Lower lobe of right lung (tissue), 2 donors: ENCODE data around the gene RARA. TPM values are rescaled to one million over a fixed set of nuclear protein-coding genes. Genes with fewer than 3 reads are reported as not detected.

Source experiments
- ATAC-seq, 2 donors: fragments of 200-7000 bp; cut with Tn5 transposase; one replicate each; pipeline ENCODE4 v1.9.1; 2020 to 2022; ENCODE audit warnings: mild to moderate bottlenecking in 2 of 2, moderate library complexity in 2 of 2
- DNase-seq: peaks from one replicate; pipeline ENCODE4 v3.0.0-alpha.2; 2020
- H3K27ac ChIP-seq: fragments of 200-600 bp; one replicate; pipeline ENCODE4 v1.8.0; 2022
- H3K27me3 ChIP-seq: fragments of 200-600 bp; one replicate; pipeline ENCODE4 v1.8.0; 2022; ENCODE audit warnings: low read depth
- H3K36me3 ChIP-seq: fragments of 200-600 bp; one replicate; pipeline ENCODE4 v1.8.0; 2022; ENCODE audit warnings: mild to moderate bottlenecking
- H3K4me1 ChIP-seq: fragments of 200-600 bp; one replicate; pipeline ENCODE4 v1.8.0; 2022
- H3K4me3 ChIP-seq: fragments of 200-600 bp; one replicate; pipeline ENCODE4 v1.8.0; 2022; ENCODE audit warnings: mild to moderate bottlenecking
- H3K9me3 ChIP-seq: fragments of 200-600 bp; one replicate; pipeline ENCODE4 v1.8.0; 2022
- CTCF ChIP-seq: fragments of 200-600 bp; IDR thresholded peaks from one replicate; pipeline ENCODE4 v1.8.0; 2022; ENCODE audit warnings: antibody characterized with exemption, mild to moderate bottlenecking
- intact Hi-C: fragments of 100-400 bp; cut with DNase I; formaldehyde crosslinking; loops from one replicate; pipeline ENCODE4 v1.11.0; 2022
- long read RNA-seq: library from polyadenylated mRNA; unstranded; transcript quantifications from one replicate; pipeline ENCODE4 v2.0.0, GENCODE V29; 2021
- total RNA-seq: library from RNA; stranded (reverse); fragmentation: NEBNext Ultra II Directional; extraction: Animal tissue kit (Norgen Biotek cat#: 25700); gene quantifications from one replicate; pipeline ENCODE4 v1.2.1, GENCODE V29; 2021
- donor health status: DM: no; HTN: yes; CAD: no; lungs with severe emphysema.

The RARA gene
- total RNA-seq: 82.6 TPM
- long read RNA-seq, transcript RARA-204 (9 exons, 2,024 nt): minor isoform, 5 of 43 reads
- long read RNA-seq, transcript RARA-202 (8 exons, 2,285 nt): major isoform, 15 of 43 reads
- long read RNA-seq, partial matches to known transcripts: 15 of 43 reads
- long read RNA-seq, other reads (novel, unspliced or antisense): 7 of 43 reads

- H3K4me3 ChIP-seq: peak within 1 kb of the TSS; percentile 61
- no peaks in the 10 kb centered on the region for H3K27me3 ChIP-seq
- peak within 1 kb of the TSS; percentile 76 for H3K27ac ChIP-seq
- ATAC-seq (peak; percentile 72 to 79), DNase-seq (peak; percentile 75)
- intact Hi-C loops: loop anchor here (10.0 kb wide), 1 partner anchor 106 kb away; the partner anchor contains the start of gene TOP2A
- no peaks in the 10 kb centered on the region for H3K36me3 ChIP-seq
- no peak for TF ChIP-seq CTCF
- H3K4me1 ChIP-seq: peaks cover 86% of the 10 kb centered on the region
- no peaks in the 10 kb centered on the region for H3K9me3 ChIP-seq
These were observed at the start of gene RARA for GRCh38 chr17:40309031-40309948. TSS of gene RARA (plus strand) at chr17:40309180. CDS start at chr17:40331219, 22,039 bp downstream.

- peaks cover 82% of the 10 kb centered on the region for H3K36me3 ChIP-seq
- no peak for ATAC-seq
- H3K4me1 ChIP-seq: no peaks in the 10 kb centered on the region
- H3K27me3 ChIP-seq: no peaks in the 10 kb centered on the region
- no peak overlapping the region for H3K4me3 ChIP-seq
- no peak for TF ChIP-seq CTCF
- no peak for DNase-seq
- no peak overlapping the region for H3K27ac ChIP-seq
- intact Hi-C loops: no loop called here
- no peaks in the 10 kb centered on the region for H3K9me3 ChIP-seq
These were observed 49.5 kb upstream of the RARA start for GRCh38 chr17:40259505-40259904.

GRCh38 chr17:40260528-40260927 is 48.5 kb upstream of the RARA start:
- DNase-seq: no peak
- Histone ChIP-seq H3K27me3 (no peaks in the 10 kb centered on the region), H3K4me3 (no peak overlapping the region), H3K27ac (no peak overlapping the region), H3K36me3 (peaks cover 92% of the 10 kb centered on the region), H3K4me1 (no peaks in the 10 kb centered on the region), H3K9me3 (no peaks in the 10 kb centered on the region)
- intact Hi-C loops: no loop called here
- ATAC-seq: no peak
- no peak for TF ChIP-seq CTCF

- H3K36me3 ChIP-seq: peaks cover 98% of the 10 kb centered on the region
- intact Hi-C loops: no loop called here
- H3K4me3 ChIP-seq: no peak overlapping the region
- no peak for DNase-seq
- H3K9me3 ChIP-seq: no peaks in the 10 kb centered on the region
- peak in 1 of 2 donors; percentile 16 for ATAC-seq
- TF ChIP-seq CTCF: no peak
- H3K27ac ChIP-seq: no peak overlapping the region
- no peaks in the 10 kb centered on the region for H3K4me1 ChIP-seq
- H3K27me3 ChIP-seq: no peaks in the 10 kb centered on the region
These were observed 44.4 kb upstream of the RARA start for GRCh38 chr17:40264458-40265185.

- no peak for ATAC-seq
These were observed 43.6 kb upstream of the RARA start for GRCh38 chr17:40265337-40265736.

More at GRCh38 chr17:40265337-40265736, 43.6 kb upstream of the RARA start:
- Histone ChIP-seq H3K4me1 (no peaks in the 10 kb centered on the region), H3K4me3 (no peak overlapping the region), H3K27ac (no peak overlapping the region), H3K36me3 (peaks cover 96% of the 10 kb centered on the region), H3K9me3 (no peaks in the 10 kb centered on the region), H3K27me3 (no peaks in the 10 kb centered on the region)
- TF ChIP-seq CTCF: no peak
- intact Hi-C loops: no loop called here
- no peak for DNase-seq
